LNCAP (cell line): ENCODE results near the gene ARHGAP12.
A peak's percentile ranks its signal among the peaks of the same experiment; 100 is the strongest.

Source experiments
- CTCF ChIP-seq: fragments of 450-650 bp; IDR thresholded peaks from 2 replicates; pipeline ENCODE4 v1.5.1; 2017; ENCODE audit warnings: mild to moderate bottlenecking

ARHGAP12 gene

GRCh38 chr10:31927884-31928548 is 615 bp downstream of the ARHGAP12 start:
- TF ChIP-seq CTCF = peak; percentile 33; the same call in 1 of the 2 replicates

GRCh38 chr10:31927565-31927883 is 1.1 kb downstream of the ARHGAP12 start:
- no peak for TF ChIP-seq CTCF

GRCh38 chr10:31926765-31927564 is 1.7 kb downstream of the ARHGAP12 start:
- no peak for TF ChIP-seq CTCF

GRCh38 chr10:31926160-31926559 is 2.5 kb downstream of the ARHGAP12 start:
- no peak for TF ChIP-seq CTCF

- TF ChIP-seq CTCF = no peak
Observed at GRCh38 chr10:31924833-31925232, 3.8 kb downstream of the ARHGAP12 start.

- no peak for TF ChIP-seq CTCF
Observed at GRCh38 chr10:31923389-31923788, 5.2 kb downstream of the ARHGAP12 start.

- TF ChIP-seq CTCF = no peak
Observed at GRCh38 chr10:31921031-31921430, 7.6 kb downstream of the ARHGAP12 start.
